HG03045 (cell line): ENCODE measurements around the gene STEAP1.
"Not testable (repeated sequence)": the region's sequence is repeated elsewhere in the genome, so short reads cannot be mapped to it uniquely, and the experiment has no call there.

ENCODE experiments used
- ATAC-seq: cut with Tn5 transposase; IDR thresholded peaks from one replicate; pipeline ENCODE4 v1.9.1; 2021; ENCODE audit warnings: mild to moderate bottlenecking, moderate library complexity; ENCODE audit not compliant: unreplicated experiment

STEAP1 gene

GRCh38 chr7:90153943-90154771 lies at the start of gene STEAP1:
STEAP1 (plus strand) TSS chr7:90154469; CDS start chr7:90159789, 5,320 bp downstream.
- ATAC-seq: peak; percentile 97

GRCh38 chr7:90114972-90115371 lies 39.3 kb upstream of the STEAP1 start:
- ATAC-seq: not testable (repeated sequence)

GRCh38 chr7:90118551-90119177 lies 35.6 kb upstream of the STEAP1 start:
- ATAC-seq: not testable (repeated sequence)

GRCh38 chr7:90119178-90119971 lies 34.9 kb upstream of the STEAP1 start:
- no peak for ATAC-seq

- ATAC-seq: not testable (repeated sequence)
These were observed 34.1 kb upstream of the STEAP1 start for GRCh38 chr7:90120205-90120604.

GRCh38 chr7:90131746-90132145 lies 22.5 kb upstream of the STEAP1 start:
- ATAC-seq: not testable (repeated sequence)

GRCh38 chr7:90147079-90147960 lies 6.9 kb upstream of the STEAP1 start:
- ATAC-seq: not testable (repeated sequence)

GRCh38 chr7:90149428-90149827 lies 4.8 kb upstream of the STEAP1 start:
- not testable (repeated sequence) for ATAC-seq

- ATAC-seq: not testable (repeated sequence)
These were observed 2.4 kb upstream of the STEAP1 start for GRCh38 chr7:90151884-90152283.

- ATAC-seq: not testable (repeated sequence)
These were observed 1.5 kb upstream of the STEAP1 start for GRCh38 chr7:90152642-90153253.

- no peak for ATAC-seq
These were observed 937 bp downstream of the STEAP1 start for GRCh38 chr7:90155206-90155605.

- not testable (repeated sequence) for ATAC-seq
These were observed 3.1 kb downstream of the STEAP1 start for GRCh38 chr7:90157331-90157730.

GRCh38 chr7:90157761-90158350 lies 3.6 kb downstream of the STEAP1 start:
- ATAC-seq: not testable (repeated sequence)

GRCh38 chr7:90163534-90163933 lies 9.3 kb downstream of the STEAP1 start:
- ATAC-seq: no peak

GRCh38 chr7:90165724-90166123 lies 11.5 kb downstream of the STEAP1 start:
- no peak for ATAC-seq

- no peak for ATAC-seq
These were observed 11.9 kb downstream of the STEAP1 start for GRCh38 chr7:90166153-90166552.

- ATAC-seq: no peak
These were observed 13.1 kb downstream of the STEAP1 start for GRCh38 chr7:90167361-90167760.

- ATAC-seq: no peak
These were observed 15.6 kb downstream of the STEAP1 start for GRCh38 chr7:90169891-90170290.

GRCh38 chr7:90172121-90172520 lies 17.9 kb downstream of the STEAP1 start:
- no peak for ATAC-seq

GRCh38 chr7:90172624-90173023 lies 18.4 kb downstream of the STEAP1 start:
- no peak for ATAC-seq
